ENCODE results near the gene SDK1. TPM values are rescaled to one million over a fixed set of nuclear protein-coding genes. Genes with fewer than 3 reads are reported as not detected.

SDK1 gene
- total and polyA plus RNA-seq, 11 donors = 2.2 to 5.8 (median 3.4) TPM

DNA sequence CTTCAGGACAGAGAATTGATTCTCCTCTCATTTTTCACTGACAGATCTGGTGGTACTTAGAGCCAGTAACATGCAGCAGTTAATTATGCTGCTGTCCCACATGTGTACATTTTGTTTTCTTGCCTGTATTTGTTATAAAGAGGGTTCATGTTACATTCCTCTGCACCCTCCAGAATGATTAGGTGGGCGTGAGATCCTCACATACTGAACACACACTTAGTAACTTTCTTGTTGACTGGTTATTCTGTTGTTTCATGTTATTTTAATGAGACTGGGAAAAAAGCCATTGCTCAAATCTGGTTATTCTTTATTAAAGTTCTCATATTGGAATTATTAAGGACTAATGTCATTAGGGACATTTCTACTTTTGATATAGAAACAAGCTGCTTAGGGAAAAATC, 409.1 kb downstream of the SDK1 start:
- 77 to 92% (median 79%) methylated on average over 1 of the region's 1 CpG for WGBS, 4 donors
- TF ChIP-seq POLR2A (IDR thresholded peaks at IDR 0.05) = no peak
- TF ChIP-seq, protein P1, sequence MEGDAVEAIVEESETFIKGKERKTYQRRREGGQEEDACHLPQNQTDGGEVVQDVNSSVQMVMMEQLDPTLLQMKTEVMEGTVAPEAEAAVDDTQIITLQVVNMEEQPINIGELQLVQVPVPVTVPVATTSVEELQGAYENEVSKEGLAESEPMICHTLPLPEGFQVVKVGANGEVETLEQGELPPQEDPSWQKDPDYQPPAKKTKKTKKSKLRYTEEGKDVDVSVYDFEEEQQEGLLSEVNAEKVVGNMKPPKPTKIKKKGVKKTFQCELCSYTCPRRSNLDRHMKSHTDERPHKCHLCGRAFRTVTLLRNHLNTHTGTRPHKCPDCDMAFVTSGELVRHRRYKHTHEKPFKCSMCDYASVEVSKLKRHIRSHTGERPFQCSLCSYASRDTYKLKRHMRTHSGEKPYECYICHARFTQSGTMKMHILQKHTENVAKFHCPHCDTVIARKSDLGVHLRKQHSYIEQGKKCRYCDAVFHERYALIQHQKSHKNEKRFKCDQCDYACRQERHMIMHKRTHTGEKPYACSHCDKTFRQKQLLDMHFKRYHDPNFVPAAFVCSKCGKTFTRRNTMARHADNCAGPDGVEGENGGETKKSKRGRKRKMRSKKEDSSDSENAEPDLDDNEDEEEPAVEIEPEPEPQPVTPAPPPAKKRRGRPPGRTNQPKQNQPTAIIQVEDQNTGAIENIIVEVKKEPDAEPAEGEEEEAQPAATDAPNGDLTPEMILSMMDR (IDR thresholded peaks at IDR 0.05) = no peak
- DNase-seq (no peak), ATAC-seq (no peak)
- Histone ChIP-seq H3K4me1 (no peaks in the 10 kb centered on the region), H3K9me3 (peaks cover 0 to 13% (median 0%) of the 10 kb centered on the region in 12 donors), H3K4me3 (no peak overlapping the region), H3K36me3 (no peaks in the 10 kb centered on the region), H3K27me3 (no peaks in the 10 kb centered on the region), H3K27ac (no peak overlapping the region)
- intact Hi-C loops (cut with DNase I) = no loop called here

DNA sequence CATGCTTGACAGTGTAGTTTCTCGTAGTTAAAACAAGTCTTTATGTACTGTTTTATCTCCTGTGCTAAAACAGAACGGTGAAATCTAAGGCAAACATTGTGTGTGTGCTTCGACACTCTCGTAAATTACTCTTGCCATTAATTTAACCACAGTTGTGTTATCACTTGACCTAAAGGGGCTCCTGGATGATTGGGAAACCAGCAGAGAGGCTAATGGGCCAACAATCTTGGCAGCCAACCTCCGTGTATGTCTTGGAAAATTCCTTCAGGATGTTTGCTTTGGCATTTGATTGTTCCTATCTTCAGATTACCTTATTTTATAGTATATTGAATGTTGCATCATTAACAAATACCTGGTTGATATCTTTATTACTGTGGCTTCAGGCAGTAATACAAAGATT, 409.5 kb downstream of the SDK1 start:
- Histone ChIP-seq H3K4me3 (no peak overlapping the region), H3K4me1 (no peaks in the 10 kb centered on the region), H3K27ac (no peak overlapping the region), H3K27me3 (no peaks in the 10 kb centered on the region), H3K9me3 (peaks cover 0 to 10% (median 0%) of the 10 kb centered on the region in 12 donors), H3K36me3 (no peaks in the 10 kb centered on the region)
- ATAC-seq (no peak), DNase-seq (no peak)
- no peak for TF ChIP-seq POLR2A (IDR thresholded peaks at IDR 0.05)
- TF ChIP-seq, protein P1 (IDR thresholded peaks at IDR 0.05) = no peak
- intact Hi-C loops (cut with DNase I) = no loop called here
- 45 to 56% (median 50%) methylated on average over 5 of the region's 5 CpGs for WGBS, 4 donors

DNA sequence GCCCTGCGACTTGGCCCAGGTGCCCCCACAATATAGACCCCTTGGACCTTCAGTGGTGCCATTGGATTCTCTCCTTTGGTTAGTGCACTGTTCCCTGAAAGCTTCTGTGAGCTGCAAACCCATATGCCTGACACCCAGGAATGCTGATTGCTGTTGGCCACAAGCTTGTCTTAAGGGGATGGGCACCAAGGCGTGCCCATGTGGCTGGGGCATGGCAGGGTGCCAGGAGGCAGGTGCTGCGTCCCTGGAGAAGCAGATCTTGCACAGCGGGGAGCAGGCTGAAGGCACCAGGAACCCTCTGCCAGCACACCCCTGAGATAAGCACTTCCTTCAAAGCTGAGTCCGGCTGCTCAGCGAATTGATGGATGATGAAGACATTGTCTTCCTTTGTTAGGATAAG, 411.8 kb downstream of the SDK1 start:
- 48 to 70% (median 58%) methylated on average over 6 of the region's 6 CpGs for WGBS, 4 donors
- no peak overlapping the region for H3K4me3 ChIP-seq
- TF ChIP-seq, protein P1 (IDR thresholded peaks at IDR 0.05) = no peak
- no peak for TF ChIP-seq POLR2A (IDR thresholded peaks at IDR 0.05)
- H3K36me3 ChIP-seq = no peaks in the 10 kb centered on the region
- intact Hi-C loops (cut with DNase I) = no loop called here
- H3K4me1 ChIP-seq = no peaks in the 10 kb centered on the region
- ATAC-seq (no peak), DNase-seq (no peak)
- H3K9me3 ChIP-seq = peaks cover 0 to 10% (median 0%) of the 10 kb centered on the region in 12 donors
- H3K27ac ChIP-seq = no peak overlapping the region
- no peaks in the 10 kb centered on the region for H3K27me3 ChIP-seq

DNA sequence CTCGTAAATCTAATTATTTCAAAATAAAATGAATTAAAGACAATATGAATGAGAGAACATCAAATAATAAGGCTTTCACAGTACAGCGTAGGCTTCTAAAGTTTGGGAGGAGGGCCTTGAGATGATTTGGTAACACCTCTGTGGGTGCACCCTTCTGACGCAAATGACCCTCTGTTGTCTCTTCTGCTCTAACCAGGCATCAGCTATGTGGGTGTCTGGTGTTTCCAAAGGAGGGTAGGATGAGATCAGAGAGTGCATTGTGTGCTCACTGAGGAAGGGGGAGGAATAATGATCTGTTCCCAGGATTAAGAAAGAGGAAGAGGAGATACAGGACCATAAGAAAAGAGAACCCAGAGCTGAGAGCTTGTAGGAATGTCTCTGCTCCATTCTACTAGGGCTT, 420.4 kb downstream of the SDK1 start:
- TF ChIP-seq, protein P1 (IDR thresholded peaks at IDR 0.05) = no peak
- TF ChIP-seq POLR2A (IDR thresholded peaks at IDR 0.05) = no peak

More for the DNA sequence above, 420.4 kb downstream of the SDK1 start:
- Histone ChIP-seq H3K27ac (no peak overlapping the region), H3K4me3 (no peak overlapping the region), H3K9me3 (no peaks in the 10 kb centered on the region), H3K36me3 (no peaks in the 10 kb centered on the region), H3K27me3 (no peaks in the 10 kb centered on the region), H3K4me1 (peaks cover 0 to 5% (median 0%) of the 10 kb centered on the region in 12 donors)
- DNase-seq (no peak), ATAC-seq (no peak)
- intact Hi-C loops (cut with DNase I) = no loop called here
- 93 to 96% (median 94%) methylated on average over 3 of the region's 3 CpGs for WGBS, 4 donors
